GM12865 (cell line): ENCODE measurements around the gene RNF40.

Source experiments
- DNase-seq: peaks from one replicate; pipeline ENCODE4 v3.0.0; 2010; ENCODE audit warnings: low read depth
- H3K4me3 ChIP-seq: 2 replicates; pipeline ENCODE4 v1.5.1; 2011; ENCODE audit warnings: mild to moderate bottlenecking, low read depth, low read length, control low read depth
- CTCF ChIP-seq: IDR thresholded peaks from 2 replicates; pipeline ENCODE4 v1.5.1; 2011; ENCODE audit warnings: low read length, control low read depth, low read depth, inconsistent platforms; ENCODE audit not compliant: insufficient read depth; ENCODE audit errors: missing control alignments

The RNF40 gene

DNA sequence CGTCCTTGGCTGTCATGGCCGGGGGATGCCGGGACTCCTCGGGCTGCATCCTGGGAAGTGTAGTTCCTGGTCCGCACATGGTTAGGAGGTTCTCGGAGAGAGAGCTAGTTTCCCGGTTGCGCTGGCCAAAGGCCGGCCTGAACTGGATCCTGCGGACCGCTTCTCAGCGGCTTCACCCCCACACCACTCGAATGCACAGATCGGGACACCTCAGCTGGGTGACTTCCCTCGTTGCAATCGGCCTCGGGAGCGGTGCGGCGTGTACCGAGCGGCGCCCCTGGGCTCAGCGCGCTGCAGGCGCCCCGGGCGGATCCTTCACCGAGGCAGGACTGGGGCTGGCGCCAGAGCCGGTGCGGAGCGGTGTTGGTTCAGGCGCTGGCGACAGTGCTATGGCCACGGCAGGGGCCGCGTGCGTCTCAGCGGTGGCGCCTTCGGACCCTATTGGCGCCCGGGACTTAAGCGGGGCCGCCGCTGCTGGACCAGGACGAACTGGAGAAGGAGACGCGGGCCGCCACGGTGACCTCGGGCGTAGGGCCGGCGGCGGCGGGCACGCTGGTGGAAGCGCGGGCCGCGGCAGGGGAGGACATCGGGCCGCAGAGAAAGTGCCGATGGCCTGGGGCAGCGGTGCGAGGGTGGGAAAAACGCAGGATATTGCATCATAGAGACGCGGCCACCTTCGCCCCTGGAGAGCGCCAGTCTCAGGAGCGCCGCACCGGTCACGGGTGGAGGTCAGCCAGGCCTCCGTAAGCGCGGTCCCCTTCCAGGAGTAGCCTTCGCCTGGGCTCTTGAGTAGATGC lies 13.5 kb downstream of the RNF40 start:
- H3K4me3 ChIP-seq = peak overlapping the region; percentile 55
- DNase-seq = peak; percentile 73
- TF ChIP-seq CTCF = no peak

- no peak for TF ChIP-seq CTCF
- no peak overlapping the region for H3K4me3 ChIP-seq
- no peak for DNase-seq
These were observed 15.6 kb downstream of the RNF40 start for GRCh38 chr16:30777591-30778297.

DNA sequence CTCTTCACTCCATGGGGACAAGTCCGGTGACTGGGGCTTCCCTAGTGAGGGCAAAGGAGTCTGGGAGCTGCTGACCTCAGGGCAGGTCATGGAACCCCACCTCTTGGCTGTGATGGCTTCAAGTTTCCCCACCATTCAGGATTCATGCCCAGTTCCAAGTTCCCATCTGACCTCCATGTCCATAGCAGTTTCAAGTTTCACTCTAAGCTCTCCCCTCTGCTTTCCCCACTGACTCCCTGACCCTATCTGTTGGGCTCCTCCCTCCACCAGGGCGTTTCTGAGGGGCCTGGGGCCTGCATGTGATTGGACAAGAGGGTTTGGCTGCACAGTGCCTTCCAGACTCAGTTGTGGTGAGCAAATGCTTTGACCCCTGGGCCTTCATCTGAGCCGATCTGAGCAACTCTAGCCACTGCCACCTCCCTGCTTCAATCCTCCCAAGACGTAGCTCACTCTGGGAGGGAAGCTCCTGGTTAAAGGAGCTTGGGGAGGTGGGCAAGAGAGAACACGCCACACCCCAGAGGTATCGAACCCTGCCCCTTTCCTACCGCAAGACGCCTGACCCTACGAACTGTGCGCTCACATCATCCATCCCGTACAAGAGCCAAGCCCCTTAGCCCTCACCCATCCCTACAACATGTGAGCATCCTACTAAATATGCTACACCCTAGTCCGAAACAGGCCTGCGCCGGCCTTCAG lies 16.6 kb downstream of the RNF40 start:
- DNase-seq = peak; percentile 1
- H3K4me3 ChIP-seq = no peak overlapping the region
- TF ChIP-seq CTCF = no peak

GRCh38 chr16:30779596-30779995 lies 17.5 kb downstream of the RNF40 start:
- no peak for TF ChIP-seq CTCF
- H3K4me3 ChIP-seq = no peak overlapping the region
- DNase-seq = no peak

DNA sequence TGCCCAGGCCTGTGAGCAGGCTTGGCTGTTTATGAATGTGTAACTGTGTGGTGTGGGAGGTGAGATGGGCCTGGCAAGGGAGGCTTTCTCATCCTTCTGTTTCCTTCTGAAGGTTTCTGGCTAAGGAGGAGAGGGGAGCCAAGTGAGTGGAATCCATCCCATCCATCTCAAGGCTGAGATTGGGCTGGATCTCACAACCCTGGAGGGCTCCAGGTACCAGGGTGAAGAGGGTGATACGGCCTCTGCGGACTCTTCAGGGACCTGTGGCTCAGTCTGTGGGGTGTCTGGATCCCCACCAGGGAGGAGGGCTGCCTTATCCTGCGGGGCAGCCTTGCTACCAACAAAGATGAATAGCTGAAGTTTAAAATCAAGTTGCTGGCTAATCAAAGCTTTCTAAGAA lies 17.9 kb downstream of the RNF40 start:
- H3K4me3 ChIP-seq = no peak overlapping the region

DNA sequence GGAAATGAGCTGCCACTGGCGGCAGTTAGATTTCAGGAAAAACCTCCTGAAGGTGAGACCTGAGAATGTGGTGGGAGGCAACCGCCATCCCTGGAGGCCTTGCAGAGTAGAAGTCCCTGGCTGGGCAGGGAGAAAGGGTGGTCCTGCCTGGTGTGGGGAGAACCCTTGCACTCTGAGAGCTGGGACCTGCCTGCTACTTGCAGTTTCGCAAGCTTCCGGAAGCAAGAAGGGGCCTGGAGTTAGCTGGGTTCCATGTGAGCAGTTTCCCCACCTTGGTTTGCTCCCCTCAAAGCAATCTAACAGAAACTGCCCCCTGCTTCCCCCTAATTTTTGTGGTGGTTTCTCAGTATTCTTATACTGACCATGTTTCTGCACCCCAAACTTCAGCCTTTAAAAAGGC lies 18.4 kb downstream of the RNF40 start:
- DNase-seq = peak; percentile 0
- no peak overlapping the region for H3K4me3 ChIP-seq
- no peak for TF ChIP-seq CTCF

More for the DNA sequence above, 17.9 kb downstream of the RNF40 start:
- no peak for TF ChIP-seq CTCF
- DNase-seq = no peak
